Mammary epithelial cell (primary cell): Measurements from ENCODE around the gene GPATCH4.

Source experiments
- EZH2 ChIP-seq: IDR thresholded peaks from 2 replicates; pipeline ENCODE4 v1.6.1; 2012; ENCODE audit warnings: low read length, inconsistent platforms, borderline replicate concordance
- TF ChIP-seq, protein P1 (sequence below), 2 donors: IDR thresholded peaks in 1 of 2; conservative IDR thresholded peaks in 1 of 2; 2 replicates each; pipeline ENCODE4 v1.5.1; 2011 to 2012; ENCODE audit warnings: inconsistent platforms in 2 of 2, low read length in 2 of 2, mild to moderate bottlenecking in 2 of 2, control low read depth in 1 of 2, low read depth in 1 of 2; ENCODE audit not compliant: insufficient read depth in 1 of 2; ENCODE audit errors: extremely low read depth in 1 of 2

DNA sequence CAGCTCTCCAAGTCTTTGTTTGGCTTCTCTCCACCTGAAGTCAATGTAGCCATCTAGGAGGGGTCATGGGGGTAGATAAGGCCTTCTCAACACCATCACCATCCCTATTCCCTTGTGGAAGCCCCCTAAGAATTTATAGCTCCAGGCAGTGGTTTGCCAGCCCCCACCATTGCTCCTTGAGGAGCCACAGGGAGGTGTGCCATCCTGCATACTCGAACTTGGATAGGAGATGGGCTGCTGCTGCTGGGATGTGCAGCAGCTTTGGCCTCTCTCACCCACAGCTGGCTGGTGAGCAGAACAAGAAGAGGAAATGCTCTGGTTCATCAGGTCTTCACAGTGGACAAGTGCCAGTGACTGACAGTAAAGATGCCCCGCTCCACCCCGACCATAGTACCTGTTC, 4.9 kb downstream of the GPATCH4 start:
- TF ChIP-seq, protein P1, sequence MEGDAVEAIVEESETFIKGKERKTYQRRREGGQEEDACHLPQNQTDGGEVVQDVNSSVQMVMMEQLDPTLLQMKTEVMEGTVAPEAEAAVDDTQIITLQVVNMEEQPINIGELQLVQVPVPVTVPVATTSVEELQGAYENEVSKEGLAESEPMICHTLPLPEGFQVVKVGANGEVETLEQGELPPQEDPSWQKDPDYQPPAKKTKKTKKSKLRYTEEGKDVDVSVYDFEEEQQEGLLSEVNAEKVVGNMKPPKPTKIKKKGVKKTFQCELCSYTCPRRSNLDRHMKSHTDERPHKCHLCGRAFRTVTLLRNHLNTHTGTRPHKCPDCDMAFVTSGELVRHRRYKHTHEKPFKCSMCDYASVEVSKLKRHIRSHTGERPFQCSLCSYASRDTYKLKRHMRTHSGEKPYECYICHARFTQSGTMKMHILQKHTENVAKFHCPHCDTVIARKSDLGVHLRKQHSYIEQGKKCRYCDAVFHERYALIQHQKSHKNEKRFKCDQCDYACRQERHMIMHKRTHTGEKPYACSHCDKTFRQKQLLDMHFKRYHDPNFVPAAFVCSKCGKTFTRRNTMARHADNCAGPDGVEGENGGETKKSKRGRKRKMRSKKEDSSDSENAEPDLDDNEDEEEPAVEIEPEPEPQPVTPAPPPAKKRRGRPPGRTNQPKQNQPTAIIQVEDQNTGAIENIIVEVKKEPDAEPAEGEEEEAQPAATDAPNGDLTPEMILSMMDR (conservative IDR thresholded peaks at IDR 0.05 in 1 of 2, IDR thresholded peaks at IDR 0.05 in 1 of 2; ENCODE audit: extremely low read depth in 1 of 2, insufficient read depth in 1 of 2, low read depth in 1 of 2, low read length in 2 of 2) = no peak
- TF ChIP-seq EZH2 = no peak
